GM19239 (cell line): ENCODE results near the gene PYROXD2.

Source experiments
- DNase-seq: peaks from one replicate; pipeline ENCODE4 v3.0.0; 2011; ENCODE audit warnings: low spot score; ENCODE audit not compliant: insufficient read length
- FAIRE-seq: peaks from 2 replicates; lab custom pipeline; 2011; peaks lifted over from hg19 to GRCh38; lab: Jason Lieb, UNC

The PYROXD2 gene

DNA sequence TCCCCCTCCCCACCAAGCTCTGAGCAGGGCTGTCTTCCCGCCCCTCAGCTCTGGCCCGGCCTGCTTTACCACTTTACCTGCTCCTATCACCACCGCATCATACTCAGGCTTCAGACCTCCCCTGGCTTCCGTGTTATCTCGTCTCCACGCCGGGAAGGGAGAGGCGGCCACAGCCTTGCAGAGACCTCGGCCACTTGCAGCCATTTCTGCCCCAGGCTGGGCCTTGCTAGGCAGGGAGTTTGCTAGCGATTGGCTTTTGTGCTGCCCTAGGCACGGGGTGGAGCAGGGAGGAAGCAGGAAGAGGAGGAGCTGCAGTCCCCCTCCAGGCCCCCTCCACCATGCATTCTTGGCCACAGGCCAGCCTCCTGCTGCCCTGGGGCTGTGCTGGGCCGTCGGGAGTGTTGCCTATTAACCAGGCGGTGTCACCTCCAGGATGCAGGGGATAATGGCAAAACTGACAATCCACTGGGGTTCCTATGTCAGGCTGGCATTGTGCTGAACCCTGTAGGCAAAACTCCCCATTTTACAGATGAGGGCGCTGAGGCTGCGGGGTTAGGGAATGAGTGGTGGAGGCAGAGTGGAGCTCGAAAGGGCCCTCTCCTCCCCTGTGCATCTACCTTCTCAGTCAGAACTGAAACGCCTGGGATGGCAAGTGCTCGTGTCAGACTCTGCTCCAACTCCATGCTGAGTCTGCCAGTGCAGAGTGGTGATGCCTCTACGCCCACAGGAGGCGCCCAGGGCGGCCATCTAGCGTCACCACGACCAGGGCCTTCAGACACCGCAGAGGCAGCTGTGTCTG, at the start of gene PYROXD2:
Gene PYROXD2, minus strand, starts transcription at position 251 of the 799 bp plus-strand sequence. Its CDS starts 47 bp downstream, at position 204.
- DNase-seq = peak; percentile 61
- FAIRE-seq = no peak

DNA sequence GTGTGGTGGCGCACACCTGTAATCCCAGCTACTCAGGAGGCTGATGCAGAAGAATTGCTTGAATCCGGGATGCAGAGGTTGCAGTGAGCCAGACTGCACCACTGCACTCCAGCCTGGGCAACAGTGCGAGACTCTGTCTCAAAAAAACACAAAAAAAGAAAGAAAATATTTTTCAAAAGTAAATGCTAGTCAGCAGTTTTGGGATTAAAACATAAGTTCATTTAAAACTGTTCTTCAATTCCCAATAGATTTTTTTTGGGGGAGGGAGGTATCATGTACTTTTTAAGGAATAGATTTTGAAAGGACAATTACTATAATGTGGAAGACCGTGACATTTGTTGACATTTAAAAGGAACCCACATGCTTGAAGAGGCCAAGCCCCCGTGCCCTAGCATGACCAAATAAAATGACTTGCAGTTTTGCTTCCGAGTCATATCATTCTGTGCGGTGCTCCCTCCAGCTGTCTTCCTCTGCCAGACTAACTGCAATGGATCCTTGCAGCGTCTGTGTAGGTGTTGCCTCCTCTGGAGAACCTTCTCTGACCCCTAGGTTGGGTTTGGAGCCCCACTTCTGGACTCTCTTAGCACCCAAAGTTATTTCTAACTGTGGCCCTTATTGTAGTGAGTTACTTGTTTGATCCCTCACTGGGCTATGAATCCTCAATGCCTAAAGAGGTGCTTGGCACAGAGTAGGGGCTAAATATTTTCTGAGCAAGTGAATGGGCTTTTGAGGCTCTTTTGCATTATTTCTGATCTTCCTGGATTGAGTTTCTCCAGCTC, 49.2 kb upstream of the PYROXD2 start:
- FAIRE-seq = no peak

DNA sequence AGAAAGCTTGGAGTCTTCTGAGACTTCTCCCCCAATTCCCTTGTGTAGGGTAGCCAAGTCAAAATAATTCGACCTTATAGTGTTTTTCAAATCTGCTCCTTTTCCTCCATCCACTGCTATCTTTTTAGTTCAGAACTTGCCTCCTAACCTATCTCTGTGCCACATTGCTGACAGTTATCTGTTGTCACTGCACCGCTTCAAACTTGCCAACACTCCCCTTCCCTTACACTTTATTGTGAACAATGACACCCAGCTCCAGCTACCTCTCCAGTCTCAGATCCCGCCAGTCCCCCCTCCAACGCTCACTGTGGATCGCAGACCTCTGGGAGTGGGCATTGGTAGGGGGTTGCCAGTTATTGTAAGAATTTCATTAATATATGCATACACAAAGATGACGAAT, 48.0 kb upstream of the PYROXD2 start:
- FAIRE-seq (no peak), DNase-seq (no peak)

More for the DNA sequence above, 49.2 kb upstream of the PYROXD2 start:
- no peak for DNase-seq

- no peak for DNase-seq
- FAIRE-seq = no peak
Observed at GRCh38 chr10:98461500-98461842, 46.5 kb upstream of the PYROXD2 start.

- no peak for DNase-seq
- no peak for FAIRE-seq
Observed at GRCh38 chr10:98460837-98461499, 46.0 kb upstream of the PYROXD2 start.

GRCh38 chr10:98458809-98459784, 44.1 kb upstream of the PYROXD2 start:
- FAIRE-seq = no peak

DNA sequence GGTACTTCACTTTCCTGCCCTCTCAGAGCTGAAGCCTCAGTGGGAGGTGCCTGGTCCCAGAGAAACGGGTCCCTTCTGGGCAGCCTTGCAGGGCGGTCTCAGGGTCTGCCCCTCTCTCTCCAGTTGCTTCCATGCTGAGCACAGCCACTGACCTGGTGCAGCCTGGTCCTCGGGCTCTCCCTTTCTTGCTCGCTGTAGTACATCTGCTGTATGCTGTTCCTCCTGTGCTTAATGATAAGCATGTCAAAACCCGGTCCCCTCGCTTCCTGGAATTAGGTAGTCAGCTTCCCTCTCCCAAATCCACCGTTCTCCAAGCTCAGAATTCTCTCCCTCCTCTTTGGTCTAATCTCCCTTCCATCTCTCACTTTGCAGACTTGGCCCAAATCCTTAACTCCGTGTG, 42.7 kb upstream of the PYROXD2 start:
- DNase-seq (no peak), FAIRE-seq (no peak)

More at GRCh38 chr10:98458809-98459784, 44.1 kb upstream of the PYROXD2 start:
- DNase-seq = no peak

DNA sequence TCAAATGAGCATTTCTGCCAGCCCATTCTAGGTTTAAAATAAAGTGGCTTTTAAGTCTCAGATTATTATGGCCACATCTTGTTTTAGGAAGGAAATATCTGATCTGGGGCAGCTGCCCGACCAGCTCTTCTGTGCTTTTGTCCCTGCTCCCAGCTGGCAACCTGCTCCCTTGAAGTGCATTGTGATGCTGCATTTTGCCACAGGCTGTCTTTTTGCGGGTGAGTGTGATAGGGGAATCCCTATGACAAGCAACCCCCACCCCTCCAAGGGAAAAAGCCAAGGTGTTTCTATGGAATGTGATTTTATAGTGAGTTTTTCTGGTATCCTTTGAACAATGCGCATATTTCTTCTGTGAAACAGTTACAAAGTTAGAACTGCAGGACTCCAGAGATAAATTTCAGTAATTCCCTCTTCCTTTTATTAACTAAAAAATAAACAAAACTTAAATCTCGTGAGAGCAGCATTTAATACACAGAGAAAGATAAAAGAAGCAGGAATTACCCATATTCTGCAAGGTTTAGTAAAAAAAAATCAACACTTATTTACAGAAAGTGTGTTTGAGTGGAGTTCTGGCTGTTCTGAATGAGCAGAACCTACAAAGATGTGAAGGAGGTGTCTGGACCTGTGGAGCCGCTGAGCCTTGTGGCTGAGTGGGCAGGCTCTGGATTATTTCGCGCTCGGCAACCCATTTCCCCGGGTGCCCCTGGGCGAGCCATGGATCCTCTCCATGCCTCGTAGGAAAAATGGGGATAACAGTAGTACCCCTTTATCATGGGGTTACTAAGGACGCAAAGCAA, 41.9 kb upstream of the PYROXD2 start:
- FAIRE-seq (no peak), DNase-seq (no peak)

DNA sequence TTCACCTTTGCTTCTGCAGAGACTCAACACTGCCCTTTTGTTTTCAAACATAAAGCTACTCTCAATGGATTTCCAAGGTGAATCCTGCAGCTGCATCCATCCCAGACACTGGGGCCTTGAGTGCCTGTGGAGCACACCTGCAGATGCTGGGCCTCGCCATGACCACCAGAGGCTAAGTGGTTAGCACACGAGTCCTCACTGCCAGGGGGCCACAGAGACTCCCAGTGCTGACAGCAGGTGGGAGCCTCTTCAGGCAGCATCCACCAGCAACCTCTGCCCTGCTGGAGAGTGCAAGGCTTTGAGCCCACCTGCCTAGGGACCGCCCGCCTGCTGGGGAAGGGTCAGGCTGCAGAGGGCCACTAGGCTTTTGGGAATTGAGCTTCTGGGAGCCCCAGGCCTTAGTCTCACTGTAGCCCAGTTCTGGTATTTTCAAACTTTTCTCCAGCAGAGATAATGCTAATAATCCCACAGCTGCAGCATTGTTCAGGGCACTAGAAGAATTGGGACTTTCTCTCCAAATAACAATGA, 41.1 kb upstream of the PYROXD2 start:
- DNase-seq = no peak
- FAIRE-seq = no peak

DNA sequence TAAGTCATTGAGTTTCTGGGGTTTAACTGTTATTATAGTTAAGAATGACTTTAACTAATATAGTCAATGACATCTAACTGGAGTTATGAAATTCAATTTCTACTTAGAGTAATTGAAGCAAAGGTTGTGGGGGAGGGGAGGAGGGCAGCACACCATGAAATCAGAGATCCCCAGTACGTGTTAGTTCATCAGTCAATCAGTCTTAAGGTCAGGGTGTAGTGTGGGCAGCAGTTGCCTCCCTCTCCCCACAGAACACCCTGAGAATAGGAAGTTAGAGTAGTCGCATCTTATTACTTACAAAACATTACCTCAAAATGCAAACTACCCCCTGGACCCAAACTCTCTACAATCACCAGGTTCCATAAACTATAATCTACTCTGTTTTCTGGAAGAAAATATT, 38.7 kb upstream of the PYROXD2 start:
- DNase-seq = no peak
- FAIRE-seq = no peak

DNA sequence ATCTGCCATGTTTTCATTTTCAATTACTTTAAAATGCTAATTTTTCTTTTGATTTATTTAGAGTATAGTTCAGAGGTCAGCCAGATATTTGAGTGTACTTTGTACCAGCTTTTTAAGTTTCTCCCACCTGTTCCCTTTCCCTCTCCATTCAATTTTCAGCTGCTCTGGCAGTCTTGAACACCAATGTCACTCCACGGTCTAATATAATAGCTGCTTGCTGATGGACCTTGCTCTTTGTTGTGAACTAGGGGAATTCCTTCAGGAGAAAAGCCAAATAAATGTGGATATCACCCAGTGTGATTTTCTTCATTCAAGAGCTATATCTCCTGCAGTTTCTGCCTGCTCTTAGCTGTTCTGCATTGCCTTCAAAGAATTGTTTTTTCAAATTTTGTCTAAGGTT, 35.6 kb upstream of the PYROXD2 start:
- no peak for FAIRE-seq

DNA sequence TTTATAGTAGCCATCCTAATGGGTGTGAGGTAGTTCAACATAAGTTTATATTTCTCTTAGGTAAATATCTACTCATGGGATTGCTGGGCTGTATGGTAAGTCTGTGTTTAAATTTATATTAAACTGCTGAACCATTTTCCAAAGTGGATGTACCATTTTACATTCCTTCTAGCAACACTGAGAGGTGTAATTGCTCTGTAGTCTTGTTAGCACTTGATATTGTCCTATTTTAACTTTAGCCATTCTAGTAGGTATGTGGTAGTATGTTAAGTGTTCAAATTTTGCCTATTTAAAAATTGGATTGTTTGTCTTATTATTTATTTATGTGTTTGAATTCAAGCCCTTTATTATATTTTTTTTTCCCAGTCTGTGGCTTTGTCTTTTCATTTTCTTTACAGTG, 34.3 kb upstream of the PYROXD2 start:
- DNase-seq (no peak), FAIRE-seq (no peak)

More for the DNA sequence above, 35.6 kb upstream of the PYROXD2 start:
- no peak for DNase-seq

- DNase-seq = peak; percentile 83
- FAIRE-seq = peak; percentile 84
Observed at GRCh38 chr10:98446661-98447221, 31.8 kb upstream of the PYROXD2 start, which contains the start of gene HPS1. Gene HPS1 (minus strand): TSS chr10:98446935. CDS start chr10:98443240, 3,695 bp downstream.

DNA sequence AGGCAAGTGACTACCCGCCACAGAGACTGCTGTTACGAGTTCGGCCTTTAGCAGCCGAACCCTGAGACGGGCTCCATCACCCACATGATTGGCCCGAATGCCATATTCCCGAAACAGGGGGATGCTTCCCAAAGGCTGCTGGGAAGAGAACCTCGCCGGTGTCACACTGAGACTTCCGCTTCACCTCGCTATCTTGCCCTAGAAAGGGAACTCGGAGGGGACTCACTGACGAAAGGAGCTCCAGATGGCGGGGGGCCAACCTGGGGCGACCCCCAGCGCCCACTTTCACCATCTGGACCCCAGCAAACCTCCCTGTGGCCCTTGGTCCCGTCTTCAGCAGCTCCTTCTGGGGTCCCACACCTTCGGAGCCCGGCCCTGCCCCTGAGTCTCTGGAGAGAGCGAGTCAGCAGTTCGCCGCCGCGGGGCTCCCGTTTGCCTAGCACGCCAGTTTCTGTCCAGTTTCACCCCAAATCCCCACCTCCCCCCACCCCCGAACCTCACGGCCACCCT, 31.2 kb upstream of the PYROXD2 start:
- DNase-seq = no peak
- peak; percentile 80 for FAIRE-seq

DNA sequence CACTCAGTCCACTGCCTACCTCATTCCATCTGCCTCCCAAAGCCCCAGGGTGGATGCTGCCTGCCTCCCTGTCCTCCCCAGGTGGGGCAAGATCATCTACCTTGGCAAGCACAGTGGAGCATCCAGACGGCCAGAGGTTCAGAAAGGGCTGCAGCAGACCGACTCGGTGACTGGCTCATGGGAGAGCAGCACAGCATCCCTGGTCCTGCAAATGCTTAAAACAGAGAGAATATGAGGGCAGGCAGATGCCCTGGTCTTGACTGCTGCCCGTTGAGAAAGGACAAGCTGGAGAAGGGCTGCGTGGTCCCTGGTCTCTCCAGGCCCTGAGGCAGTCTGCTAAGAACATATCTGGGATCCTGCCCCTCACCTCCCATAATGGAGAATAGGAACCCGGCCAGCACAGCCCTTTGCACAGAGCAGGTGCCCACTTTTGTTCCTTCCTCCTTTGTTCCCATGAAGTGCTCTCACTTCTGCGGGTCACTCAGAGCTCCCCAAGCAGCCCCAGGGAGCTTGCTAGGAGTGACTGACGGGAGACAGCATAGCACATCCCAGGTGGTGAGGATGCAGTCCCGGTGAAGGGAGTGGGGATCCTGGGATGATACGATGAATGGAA, 30.3 kb upstream of the PYROXD2 start:
- FAIRE-seq = no peak
- no peak for DNase-seq

GRCh38 chr10:98444314-98445006, 29.5 kb upstream of the PYROXD2 start:
- DNase-seq (no peak), FAIRE-seq (no peak)

GRCh38 chr10:98438715-98439114, 23.7 kb upstream of the PYROXD2 start:
- no peak for FAIRE-seq
- DNase-seq = no peak
